Calu3 (cell line): ENCODE data around the gene PTPN11. TPM values are rescaled to one million over a fixed set of nuclear protein-coding genes. Genes with fewer than 3 reads are reported as not detected.

Experiments
- BruUV-seq: library from RNA; stranded (reverse); fragments of 400-500 nt; replicated peaks from 2 replicates; lab custom pipeline; 2021; lab: Mats Ljungman, UMichigan
- CTCF ChIA-PET: fragments of 300-600 bp; sonication (Branson Sonifier 250); formaldehyde crosslinking; loops from one replicate; lab custom pipeline; 2022; ENCODE audit warnings: antibody characterized with exemption; lab: Charles Lee
- DNase-seq: peaks from one replicate; pipeline ENCODE4 v3.0.0; 2022
- H3K27ac Mint-ChIP-seq: one replicate; pipeline ENCODE4 v1.8.0; 2022; ENCODE audit warnings: mixed read lengths; ENCODE audit not compliant: unreplicated experiment
- H3K27me3 Mint-ChIP-seq: one replicate; pipeline ENCODE4 v1.8.0; 2022; ENCODE audit warnings: mixed read lengths; ENCODE audit not compliant: unreplicated experiment
- H3K36me3 Mint-ChIP-seq: one replicate; pipeline ENCODE4 v1.8.0; 2022; ENCODE audit warnings: mild to moderate bottlenecking, moderate library complexity, mixed read lengths; ENCODE audit not compliant: insufficient read depth, unreplicated experiment
- H3K4me1 Mint-ChIP-seq: one replicate; pipeline ENCODE4 v1.8.0; 2022; ENCODE audit warnings: mild to moderate bottlenecking, low read depth, mixed read lengths; ENCODE audit not compliant: unreplicated experiment
- H3K4me3 Mint-ChIP-seq: one replicate; pipeline ENCODE4 v1.8.0; 2022; ENCODE audit warnings: mild to moderate bottlenecking, low read depth, moderate library complexity, mixed read lengths; ENCODE audit not compliant: unreplicated experiment
- H3K9me3 Mint-ChIP-seq: one replicate; pipeline ENCODE4 v1.8.0; 2022; ENCODE audit warnings: low read depth, mixed read lengths; ENCODE audit not compliant: unreplicated experiment
- intact Hi-C: fragments of 100-400 bp; cut with micrococcal nuclease; formaldehyde crosslinking; loops from one replicate; pipeline ENCODE4 v1.10.0; 2022; ENCODE audit not compliant: unreplicated experiment
- total RNA-seq: library from RNA; stranded (reverse); gene quantifications from 2 replicates; pipeline ENCODE4 v1.2.3, GENCODE V29; 2022
- TF ChIP-seq, protein P1 (sequence below): fragments of 200-600 bp; IDR thresholded peaks from one replicate; pipeline ENCODE4 v1.8.0; 2022; ENCODE audit warnings: antibody characterized with exemption; ENCODE audit not compliant: unreplicated experiment

PTPN11 gene
- total RNA-seq, 1 experiment from 2014 or later = 174 TPM

DNA sequence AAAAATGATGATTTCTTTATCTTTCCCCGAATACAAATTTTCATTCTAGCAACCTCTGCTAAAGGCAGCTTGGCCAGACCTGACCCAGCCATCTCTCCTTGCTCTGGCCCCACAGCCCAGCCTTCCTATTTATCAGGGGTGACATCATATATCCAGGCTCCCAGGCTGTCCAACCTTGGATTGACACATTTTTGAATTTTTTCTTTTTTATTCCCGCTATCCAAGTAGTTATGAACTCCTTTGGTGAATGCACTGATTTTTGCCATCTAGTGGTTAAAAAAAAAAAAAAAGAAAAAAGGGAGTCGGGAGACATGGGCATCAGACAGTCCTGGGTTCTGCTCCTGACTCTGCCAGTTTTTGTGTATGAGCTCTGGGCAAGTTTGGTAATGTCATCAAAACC is 120.5 kb downstream of the PTPN11 start:
- intact Hi-C loops = no loop called here
- H3K36me3 Mint-ChIP-seq = no peaks in the 10 kb centered on the region
- no peak for DNase-seq
- peaks cover 21% of the 10 kb centered on the region for H3K4me1 Mint-ChIP-seq
- TF ChIP-seq, protein P1, sequence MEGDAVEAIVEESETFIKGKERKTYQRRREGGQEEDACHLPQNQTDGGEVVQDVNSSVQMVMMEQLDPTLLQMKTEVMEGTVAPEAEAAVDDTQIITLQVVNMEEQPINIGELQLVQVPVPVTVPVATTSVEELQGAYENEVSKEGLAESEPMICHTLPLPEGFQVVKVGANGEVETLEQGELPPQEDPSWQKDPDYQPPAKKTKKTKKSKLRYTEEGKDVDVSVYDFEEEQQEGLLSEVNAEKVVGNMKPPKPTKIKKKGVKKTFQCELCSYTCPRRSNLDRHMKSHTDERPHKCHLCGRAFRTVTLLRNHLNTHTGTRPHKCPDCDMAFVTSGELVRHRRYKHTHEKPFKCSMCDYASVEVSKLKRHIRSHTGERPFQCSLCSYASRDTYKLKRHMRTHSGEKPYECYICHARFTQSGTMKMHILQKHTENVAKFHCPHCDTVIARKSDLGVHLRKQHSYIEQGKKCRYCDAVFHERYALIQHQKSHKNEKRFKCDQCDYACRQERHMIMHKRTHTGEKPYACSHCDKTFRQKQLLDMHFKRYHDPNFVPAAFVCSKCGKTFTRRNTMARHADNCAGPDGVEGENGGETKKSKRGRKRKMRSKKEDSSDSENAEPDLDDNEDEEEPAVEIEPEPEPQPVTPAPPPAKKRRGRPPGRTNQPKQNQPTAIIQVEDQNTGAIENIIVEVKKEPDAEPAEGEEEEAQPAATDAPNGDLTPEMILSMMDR = peak; percentile 33
- peaks cover 29% of the 10 kb centered on the region for H3K27me3 Mint-ChIP-seq
- H3K27ac Mint-ChIP-seq = no peak overlapping the region
- CTCF ChIA-PET = interaction anchor here (0.7 kb wide), 1 partner anchor 168 kb away, joined by 4 read pairs; no protein-coding TSS in a partner anchor
- no peaks in the 10 kb centered on the region for H3K9me3 Mint-ChIP-seq
- H3K4me3 Mint-ChIP-seq = no peak overlapping the region
- BruUV-seq = no TSS peak

GRCh38 chr12:112540021-112540420 is 121.3 kb downstream of the PTPN11 start:
- TF ChIP-seq, protein P1 = no peak
- Mint-ChIP-seq H3K4me1 (peaks cover 21% of the 10 kb centered on the region), H3K4me3 (no peak overlapping the region), H3K36me3 (no peaks in the 10 kb centered on the region), H3K27ac (no peak overlapping the region), H3K9me3 (no peaks in the 10 kb centered on the region), H3K27me3 (peaks cover 36% of the 10 kb centered on the region)
- no peak for DNase-seq
- intact Hi-C loops = no loop called here
- BruUV-seq = no TSS peak
- CTCF ChIA-PET = no interaction called here

DNA sequence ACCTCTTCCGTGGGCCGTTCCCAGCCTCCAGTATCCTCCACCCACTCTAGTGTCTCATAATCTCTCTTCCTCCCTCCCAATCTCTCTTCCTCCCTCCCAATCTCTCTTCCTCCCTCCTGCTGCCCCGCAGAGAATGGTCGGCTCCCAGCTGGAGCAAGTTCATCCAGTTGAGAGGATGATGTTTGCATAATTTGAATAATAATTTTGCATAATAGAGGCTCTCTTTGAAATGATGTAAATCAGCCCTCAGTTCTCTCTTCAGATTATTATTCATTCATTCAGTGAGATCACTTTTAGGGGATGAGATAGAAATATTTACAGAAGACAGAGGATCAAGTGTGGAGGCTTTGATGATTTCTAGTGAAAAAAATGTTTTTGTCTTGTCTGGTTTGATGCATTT is 125.0 kb downstream of the PTPN11 start:
- Mint-ChIP-seq H3K36me3 (no peaks in the 10 kb centered on the region), H3K4me1 (peaks cover 12% of the 10 kb centered on the region), H3K4me3 (no peak overlapping the region), H3K27ac (no peak overlapping the region), H3K9me3 (no peaks in the 10 kb centered on the region), H3K27me3 (peaks cover 68% of the 10 kb centered on the region)
- no TSS peak for BruUV-seq
- intact Hi-C loops = no loop called here
- CTCF ChIA-PET = no interaction called here
- TF ChIP-seq, protein P1 = no peak
- no peak for DNase-seq

- CTCF ChIA-PET = interaction anchor here (0.9 kb wide), 1 partner anchor 27 kb away, joined by 7 read pairs; no protein-coding TSS in a partner anchor
- no peak overlapping the region for H3K4me3 Mint-ChIP-seq
- TF ChIP-seq, protein P1 = no peak
These were observed 127.6 kb downstream of the PTPN11 start for GRCh38 chr12:112546339-112546738.

More at GRCh38 chr12:112546339-112546738, 127.6 kb downstream of the PTPN11 start:
- Mint-ChIP-seq H3K4me1 (peaks cover 10% of the 10 kb centered on the region), H3K36me3 (no peaks in the 10 kb centered on the region), H3K9me3 (no peaks in the 10 kb centered on the region), H3K27me3 (peaks cover 91% of the 10 kb centered on the region), H3K27ac (no peak overlapping the region)
- DNase-seq = no peak
- no TSS peak for BruUV-seq
- intact Hi-C loops = no loop called here
